HL-60 (cell line): Measurements from ENCODE around the gene REXO4.

Experiments
- GABPA ChIP-seq: IDR thresholded peaks from 2 replicates; pipeline ENCODE4 v1.6.1; 2012; ENCODE audit warnings: low read depth
- POLR2AphosphoS5 ChIP-seq: IDR thresholded peaks from 2 replicates; pipeline ENCODE4 v1.6.1; 2012; ENCODE audit warnings: low read depth
- TF ChIP-seq, protein P1 (sequence below): IDR thresholded peaks from one replicate; pipeline ENCODE4 v1.5.1; 2011; ENCODE audit warnings: low read length, control low read depth, inconsistent platforms; ENCODE audit not compliant: insufficient read depth
- TF ChIP-seq, protein P2 (sequence below): IDR thresholded peaks from 2 replicates; pipeline ENCODE4 v1.6.1; 2012; ENCODE audit warnings: low read depth; ENCODE audit not compliant: insufficient replicate concordance

DNA sequence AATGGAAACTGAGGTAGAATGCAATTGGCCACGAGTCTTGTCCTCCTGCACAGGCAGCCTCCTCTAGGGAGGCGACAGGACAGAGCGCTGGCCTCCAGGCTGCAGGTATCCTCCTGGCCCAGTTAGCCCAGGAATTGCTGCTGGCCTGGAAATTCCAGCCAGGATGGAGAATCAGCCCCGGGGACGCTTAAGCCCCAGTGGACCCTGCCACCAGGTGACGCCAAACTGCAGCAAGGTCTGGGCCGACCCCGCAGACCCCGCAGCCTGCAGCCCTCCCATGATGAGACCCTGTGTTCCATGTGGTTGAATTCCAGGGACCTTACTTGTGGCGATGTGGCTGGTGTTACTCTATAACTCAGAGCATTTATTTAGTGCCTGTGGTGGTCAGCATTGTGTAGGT, 49.3 kb upstream of the REXO4 start:
- TF ChIP-seq, protein P1, sequence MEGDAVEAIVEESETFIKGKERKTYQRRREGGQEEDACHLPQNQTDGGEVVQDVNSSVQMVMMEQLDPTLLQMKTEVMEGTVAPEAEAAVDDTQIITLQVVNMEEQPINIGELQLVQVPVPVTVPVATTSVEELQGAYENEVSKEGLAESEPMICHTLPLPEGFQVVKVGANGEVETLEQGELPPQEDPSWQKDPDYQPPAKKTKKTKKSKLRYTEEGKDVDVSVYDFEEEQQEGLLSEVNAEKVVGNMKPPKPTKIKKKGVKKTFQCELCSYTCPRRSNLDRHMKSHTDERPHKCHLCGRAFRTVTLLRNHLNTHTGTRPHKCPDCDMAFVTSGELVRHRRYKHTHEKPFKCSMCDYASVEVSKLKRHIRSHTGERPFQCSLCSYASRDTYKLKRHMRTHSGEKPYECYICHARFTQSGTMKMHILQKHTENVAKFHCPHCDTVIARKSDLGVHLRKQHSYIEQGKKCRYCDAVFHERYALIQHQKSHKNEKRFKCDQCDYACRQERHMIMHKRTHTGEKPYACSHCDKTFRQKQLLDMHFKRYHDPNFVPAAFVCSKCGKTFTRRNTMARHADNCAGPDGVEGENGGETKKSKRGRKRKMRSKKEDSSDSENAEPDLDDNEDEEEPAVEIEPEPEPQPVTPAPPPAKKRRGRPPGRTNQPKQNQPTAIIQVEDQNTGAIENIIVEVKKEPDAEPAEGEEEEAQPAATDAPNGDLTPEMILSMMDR = no peak
- no peak for TF ChIP-seq POLR2AphosphoS5
- TF ChIP-seq GABPA = no peak
- TF ChIP-seq, protein P2, sequence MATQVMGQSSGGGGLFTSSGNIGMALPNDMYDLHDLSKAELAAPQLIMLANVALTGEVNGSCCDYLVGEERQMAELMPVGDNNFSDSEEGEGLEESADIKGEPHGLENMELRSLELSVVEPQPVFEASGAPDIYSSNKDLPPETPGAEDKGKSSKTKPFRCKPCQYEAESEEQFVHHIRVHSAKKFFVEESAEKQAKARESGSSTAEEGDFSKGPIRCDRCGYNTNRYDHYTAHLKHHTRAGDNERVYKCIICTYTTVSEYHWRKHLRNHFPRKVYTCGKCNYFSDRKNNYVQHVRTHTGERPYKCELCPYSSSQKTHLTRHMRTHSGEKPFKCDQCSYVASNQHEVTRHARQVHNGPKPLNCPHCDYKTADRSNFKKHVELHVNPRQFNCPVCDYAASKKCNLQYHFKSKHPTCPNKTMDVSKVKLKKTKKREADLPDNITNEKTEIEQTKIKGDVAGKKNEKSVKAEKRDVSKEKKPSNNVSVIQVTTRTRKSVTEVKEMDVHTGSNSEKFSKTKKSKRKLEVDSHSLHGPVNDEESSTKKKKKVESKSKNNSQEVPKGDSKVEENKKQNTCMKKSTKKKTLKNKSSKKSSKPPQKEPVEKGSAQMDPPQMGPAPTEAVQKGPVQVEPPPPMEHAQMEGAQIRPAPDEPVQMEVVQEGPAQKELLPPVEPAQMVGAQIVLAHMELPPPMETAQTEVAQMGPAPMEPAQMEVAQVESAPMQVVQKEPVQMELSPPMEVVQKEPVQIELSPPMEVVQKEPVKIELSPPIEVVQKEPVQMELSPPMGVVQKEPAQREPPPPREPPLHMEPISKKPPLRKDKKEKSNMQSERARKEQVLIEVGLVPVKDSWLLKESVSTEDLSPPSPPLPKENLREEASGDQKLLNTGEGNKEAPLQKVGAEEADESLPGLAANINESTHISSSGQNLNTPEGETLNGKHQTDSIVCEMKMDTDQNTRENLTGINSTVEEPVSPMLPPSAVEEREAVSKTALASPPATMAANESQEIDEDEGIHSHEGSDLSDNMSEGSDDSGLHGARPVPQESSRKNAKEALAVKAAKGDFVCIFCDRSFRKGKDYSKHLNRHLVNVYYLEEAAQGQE = no peak
